ENCODE measurements around the gene SCAND1. TPM values are rescaled to one million over a fixed set of nuclear protein-coding genes. Genes with fewer than 3 reads are reported as not detected.
A peak's percentile ranks its signal among the peaks of the same experiment; 100 is the strongest.

SCAND1 gene
- total and polyA plus RNA-seq, 9 of the 15 experiments (the other 6 are each of a cell fraction or from before 2014, with no cell fraction given), result 0.08 to 94.0 (median 5.8) TPM

GRCh38 chr20:35979544-35979943, 25.2 kb upstream of the SCAND1 start:
- WGBS (ENCODE audit: insufficient coverage, low coverage, missing lambda C conversion rate), result 25% methylated on average over 5 of the region's 5 CpGs
- FAIRE-seq (peak; percentile 54), ATAC-seq (peak; percentile 46), DNase-seq (ENCODE audit: extremely low read depth in 1 of 4, low spot score in 3 of 4) (peak in 3 of 4 experiments; percentile 21 to 31 (median 27))
- intact Hi-C loops (cut with micrococcal nuclease), result no loop called here
- Histone ChIP-seq H3K27me3 (ENCODE audit: control insufficient read depth in 2 of 2, insufficient read depth in 2 of 2, low read length in 2 of 2) (peaks cover 0 to 5% of the 10 kb centered on the region in 2 experiments; a peak in 1 of 5 replicates), H3K27ac (ENCODE audit: extremely low read depth, low read depth, low read length) (no peak overlapping the region), H2AFZ (ENCODE audit: low read depth, low read length) (peak overlapping the region; percentile 82), H3K79me2 (ENCODE audit: control insufficient read depth, insufficient read depth, low read length) (no peaks in the 10 kb centered on the region), H3K9ac (ENCODE audit: insufficient read depth in 1 of 2, low read depth in 2 of 2, low read length in 2 of 2) (peak overlapping the region in 1 of 2 experiments; percentile 53; a peak in 2 of 4 replicates), H3K36me3 (ENCODE audit: control insufficient read depth, insufficient read depth, low read length) (no peaks in the 10 kb centered on the region), H3K9me3 (replicated peaks; ENCODE audit: control insufficient read depth, insufficient read depth, low read depth, low read length) (no peaks in the 10 kb centered on the region), H3K4me2 (ENCODE audit: insufficient read depth, low read length) (0 out of 2 replicates have a peak overlapping the region, but pooled peaks have one; percentile 25), H3K9me1 (ENCODE audit: control insufficient read depth, insufficient read depth, low read length) (peaks cover 3% of the 10 kb centered on the region), H4K20me1 (replicated peaks; ENCODE audit: control insufficient read depth, insufficient read depth, low read length) (no peaks in the 10 kb centered on the region), H3K4me3 (no peak overlapping the region), H3K4me1 (replicated peaks in 1 of 2; ENCODE audit: control insufficient read depth in 2 of 2, insufficient read depth in 2 of 2, low read length in 2 of 2) (peaks cover 0 to 11% of the 10 kb centered on the region in 2 experiments; a peak in 2 of 5 replicates)
- ChIA-PET CTCF (ENCODE audit: low intra/inter-chr PET ratio) (no interaction called here), POLR2A (interaction anchor here (0.6 to 1.8 kb wide), 4 partner anchors 11 to 236 kb away, joined by 3 to 5 read pairs (median 3); partner anchors contain the start of gene CNBD2)
- in situ Hi-C loops (cut with MboI), result loop anchor here (25.0 kb wide), 1 partner anchor 458 kb away; no protein-coding TSS in a partner anchor
- no TSS peak for BruUV-seq (replicated peaks)
- TF ChIP-seq ATF3 (IDR thresholded peaks at IDR 0.05), result peak; percentile 67
- TF ChIP-seq ATF3 (CRISPR knock-in tag; conservative IDR thresholded peaks at IDR 0.05), result 0 out of 2 replicates have a peak, but pooled peaks have one; percentile 35
- TF ChIP-seq JUND (IDR thresholded peaks at IDR 0.05; ENCODE audit: borderline replicate concordance, low read depth, low read length), result peak; percentile 67; the same call in 1 of the 2 replicates
- TF ChIP-seq JUND (tag; IDR thresholded peaks at IDR 0.05; ENCODE audit: borderline replicate concordance, low read depth, low read length), result no peak
- TF ChIP-seq L3MBTL2 (IDR thresholded peaks at IDR 0.05), result peak; percentile 27; the same call in 1 of the 2 replicates
- TF ChIP-seq PRDM10 (IDR thresholded peaks at IDR 0.05; ENCODE audit: partially characterized antibody), result no peak
- TF ChIP-seq MAFG (tag; conservative IDR thresholded peaks at IDR 0.05), result peak; percentile 76
- TF ChIP-seq CREB3L1 (IDR thresholded peaks at IDR 0.05; ENCODE audit: borderline replicate concordance, low read depth), result no peak
- TF ChIP-seq DPF2 (IDR thresholded peaks at IDR 0.05), result 0 out of 2 replicates have a peak, but pooled peaks have one; percentile 18
- TF ChIP-seq HNRNPUL1 (IDR thresholded peaks at IDR 0.05; ENCODE audit: low read length), result no peak
- TF ChIP-seq MTF1 (CRISPR knock-in tag; IDR thresholded peaks at IDR 0.05; ENCODE audit: borderline replicate concordance), result no peak
- TF ChIP-seq FOSL1 (tag; conservative IDR thresholded peaks at IDR 0.05), result peak; percentile 43
- TF ChIP-seq ZKSCAN8 (CRISPR knock-in tag; IDR thresholded peaks at IDR 0.05), result no peak
- TF ChIP-seq ZBTB9 (CRISPR knock-in tag; IDR thresholded peaks at IDR 0.05), result no peak

Data from K562 (cell line).